ENCODE measurements around the gene CCDC39. TPM values are rescaled to one million over a fixed set of nuclear protein-coding genes. Genes with fewer than 3 reads are reported as not detected.
A peak's percentile ranks its signal among the peaks of the same experiment; 100 is the strongest.

Gene CCDC39
- under 0.01 TPM in 2 replicates for total RNA-seq

GRCh38 chr3:180679178-180680096 lies at the start of gene CCDC39:
CCDC39 (minus strand) TSS chr3:180679489; CDS start chr3:180679380, 109 bp downstream.
- peak; percentile 10 to 49 for DNase-seq (ENCODE audit: low read depth in 2 of 2)

GRCh38 chr3:180720012-180720411 lies 40.7 kb upstream of the CCDC39 start:
- no peak for DNase-seq (ENCODE audit: low read depth in 2 of 2)

GRCh38 chr3:180707896-180708295 lies 28.6 kb upstream of the CCDC39 start:
- DNase-seq (ENCODE audit: low read depth in 2 of 2), result no peak

- DNase-seq (ENCODE audit: low read depth in 2 of 2), result peak in 1 of 2 donors; percentile 62
Measured at GRCh38 chr3:180705619-180706018, 26.3 kb upstream of the CCDC39 start.

GRCh38 chr3:180704532-180704931 lies 25.2 kb upstream of the CCDC39 start:
- no peak for DNase-seq (ENCODE audit: low read depth in 2 of 2)

- no peak for DNase-seq (ENCODE audit: low read depth in 2 of 2)
Measured at GRCh38 chr3:180700941-180701340, 21.7 kb upstream of the CCDC39 start.

GRCh38 chr3:180698760-180699270 lies 19.5 kb upstream of the CCDC39 start:
- no peak for DNase-seq (ENCODE audit: low read depth in 2 of 2)

- DNase-seq (ENCODE audit: low read depth in 2 of 2), result no peak
Measured at GRCh38 chr3:180694321-180694720, 15.0 kb upstream of the CCDC39 start.

- DNase-seq (ENCODE audit: low read depth in 2 of 2), result no peak
Measured at GRCh38 chr3:180693656-180694055, 14.4 kb upstream of the CCDC39 start.

GRCh38 chr3:180690061-180690460 lies 10.8 kb upstream of the CCDC39 start:
- DNase-seq (ENCODE audit: low read depth in 2 of 2), result no peak

- DNase-seq (ENCODE audit: low read depth in 2 of 2), result no peak
Measured at GRCh38 chr3:180684807-180685206, 5.5 kb upstream of the CCDC39 start.

- DNase-seq (ENCODE audit: low read depth in 2 of 2), result no peak
Measured at GRCh38 chr3:180683816-180684215, 4.5 kb upstream of the CCDC39 start.

- peak; percentile 21 to 48 for DNase-seq (ENCODE audit: low read depth in 2 of 2)
Measured at GRCh38 chr3:180680097-180680430, 775 bp upstream of the CCDC39 start.

GRCh38 chr3:180678231-180678630 lies 1.1 kb downstream of the CCDC39 start:
- DNase-seq (ENCODE audit: low read depth in 2 of 2), result peak in 1 of 2 donors; percentile 1

- DNase-seq (ENCODE audit: low read depth in 2 of 2), result no peak
Measured at GRCh38 chr3:180661444-180661843, 17.8 kb downstream of the CCDC39 start.

- no peak for DNase-seq (ENCODE audit: low read depth in 2 of 2)
Measured at GRCh38 chr3:180657094-180657493, 22.2 kb downstream of the CCDC39 start.

GRCh38 chr3:180656406-180656805 lies 22.9 kb downstream of the CCDC39 start:
- no peak for DNase-seq (ENCODE audit: low read depth in 2 of 2)

- DNase-seq (ENCODE audit: low read depth in 2 of 2), result no peak
Measured at GRCh38 chr3:180646187-180646790, 33.0 kb downstream of the CCDC39 start.

- DNase-seq (ENCODE audit: low read depth in 2 of 2), result no peak
Measured at GRCh38 chr3:180640987-180641386, 38.3 kb downstream of the CCDC39 start.

- DNase-seq (ENCODE audit: low read depth in 2 of 2), result no peak
Measured at GRCh38 chr3:180633722-180634121, 45.6 kb downstream of the CCDC39 start.

- no peak for DNase-seq (ENCODE audit: low read depth in 2 of 2)
Measured at GRCh38 chr3:180631317-180631716, 48.0 kb downstream of the CCDC39 start.

GRCh38 chr3:180630371-180630770 lies 48.9 kb downstream of the CCDC39 start:
- DNase-seq (ENCODE audit: low read depth in 2 of 2), result peak in 1 of 2 donors; percentile 56

GRCh38 chr3:180626844-180627243 lies 52.4 kb downstream of the CCDC39 start:
- DNase-seq (ENCODE audit: low read depth in 2 of 2), result no peak
